Nucleus accumbens (tissue), 56 donors: ENCODE results near the gene DNM1.

Source experiments
- DNase-seq, 56 donors: peaks; one replicate each; lab custom pipeline; 2025; lab: John Stamatoyannopoulos, UW

The DNM1 gene

DNA sequence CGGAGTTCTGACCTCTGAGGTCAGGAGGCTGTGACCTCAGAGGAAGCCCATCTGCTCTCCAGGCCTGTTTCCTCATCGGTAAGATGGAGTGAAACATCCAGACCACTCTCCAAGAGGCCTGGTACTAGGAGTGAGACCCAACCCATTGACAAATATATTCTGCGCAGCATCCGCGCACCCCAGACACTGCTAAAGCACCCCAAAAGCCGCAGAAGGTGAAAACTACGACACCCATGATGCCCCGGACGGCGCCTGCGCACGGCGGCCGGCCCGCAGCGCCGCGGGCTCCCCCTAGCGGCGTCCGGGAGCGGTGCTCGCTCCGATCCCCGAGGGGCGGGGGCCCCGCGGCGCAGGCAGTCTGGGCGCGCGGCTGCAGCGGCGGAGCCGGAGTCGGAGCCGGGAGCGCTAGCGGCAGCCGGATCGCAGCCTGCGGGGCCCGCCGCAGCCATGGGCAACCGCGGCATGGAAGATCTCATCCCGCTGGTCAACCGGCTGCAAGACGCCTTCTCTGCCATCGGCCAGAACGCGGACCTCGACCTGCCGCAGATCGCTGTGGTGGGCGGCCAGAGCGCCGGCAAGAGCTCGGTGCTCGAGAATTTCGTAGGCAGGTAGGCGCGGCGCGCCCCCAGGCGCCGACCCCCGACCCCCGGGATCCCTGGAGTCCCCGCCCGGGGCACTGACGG is at the start of gene DNM1:
DNM1 (plus strand) TSS at position 356 of the 683 bp plus-strand sequence; CDS start at position 448, 92 bp downstream.
- DNase-seq = peak in 42 of 56 donors; percentile 22 to 73 (median 49)

DNA sequence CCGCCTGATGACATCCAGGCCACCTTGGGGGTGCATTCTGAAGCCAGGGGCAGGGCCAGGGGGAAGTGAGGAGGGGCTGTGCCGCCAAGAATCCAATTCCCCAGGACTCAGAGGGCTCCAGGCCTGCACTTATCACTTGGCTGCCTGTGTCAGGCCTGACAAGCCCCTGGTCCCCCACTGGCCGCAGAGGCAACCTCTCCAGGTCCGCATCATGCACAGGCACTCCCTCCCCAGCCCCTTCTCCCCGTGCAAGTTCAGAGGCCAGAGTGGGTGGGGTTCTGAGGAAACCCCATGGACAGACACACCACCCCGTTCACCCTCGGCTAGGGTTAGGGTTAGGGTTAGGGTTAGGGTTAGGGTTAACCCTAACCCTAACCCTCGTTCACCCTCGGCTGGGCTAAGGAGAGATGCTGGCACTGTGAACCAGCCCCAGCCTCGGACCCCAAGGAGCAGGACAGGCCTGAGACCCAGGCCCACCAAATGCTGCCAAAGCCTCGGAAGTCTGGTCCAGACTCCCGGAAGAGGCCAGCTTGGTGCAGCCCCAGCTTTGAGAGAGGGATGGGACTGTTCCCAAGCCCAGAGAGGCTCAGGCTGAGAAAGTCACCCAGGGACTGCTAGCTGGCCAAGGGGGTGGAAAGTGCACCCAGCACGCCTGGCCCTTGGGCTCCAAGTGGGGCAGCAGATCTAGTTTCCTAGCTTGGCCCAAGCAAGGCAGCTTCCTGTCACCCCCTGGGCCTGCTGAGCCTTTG is 49.1 kb upstream of the DNM1 start:
- no peak for DNase-seq

DNA sequence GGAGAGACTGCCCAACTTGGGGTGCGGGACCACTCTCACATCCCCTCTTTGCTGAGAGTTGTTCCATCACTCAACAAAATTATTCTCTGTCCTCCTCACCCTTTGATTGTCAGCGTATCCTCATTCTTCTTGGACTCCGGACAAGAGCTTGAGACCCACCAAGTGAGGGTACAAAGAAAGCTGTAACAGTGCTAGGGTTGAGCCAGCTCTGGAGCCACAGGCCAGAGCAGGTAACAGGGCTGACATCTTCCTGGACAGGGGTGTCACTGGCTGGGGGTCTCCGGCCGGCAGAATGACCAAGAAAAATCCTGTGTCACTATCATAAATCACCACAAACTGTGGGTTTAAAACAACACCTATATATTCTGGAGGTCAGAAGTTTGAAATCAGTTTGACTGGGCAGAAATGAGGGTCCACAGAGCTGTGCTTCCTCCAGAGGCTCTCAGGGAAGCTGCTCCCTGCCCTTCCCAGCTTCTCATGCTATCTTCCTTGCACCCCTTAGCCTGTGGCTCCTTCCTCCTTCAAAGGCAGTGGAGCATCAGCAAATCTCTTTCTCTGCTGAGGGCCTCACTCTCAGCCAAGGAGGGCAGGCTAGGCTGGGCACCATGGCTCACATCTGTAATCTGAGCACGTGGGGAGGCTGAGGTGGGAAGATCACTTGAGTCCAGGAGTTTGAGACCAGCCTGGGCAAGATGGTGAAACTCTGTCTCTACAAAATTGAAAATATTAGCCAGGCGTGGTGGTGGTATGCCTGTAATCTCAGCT is 47.3 kb upstream of the DNM1 start:
- DNase-seq = no peak

DNA sequence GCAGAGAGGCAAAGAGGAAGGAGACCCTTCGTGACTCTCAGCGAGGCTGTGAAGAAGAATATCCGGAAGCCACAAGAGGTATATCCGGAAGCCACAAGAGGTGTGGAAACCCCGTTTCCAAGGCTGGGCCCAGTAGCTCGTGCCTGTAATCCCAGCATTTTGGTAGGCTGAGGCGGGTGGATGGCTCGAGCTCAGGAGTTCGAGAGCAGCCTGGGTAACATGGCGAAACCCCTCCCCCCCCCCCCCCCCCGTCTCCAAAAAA is 43.7 kb upstream of the DNM1 start:
- peak in 1 of 56 donors; percentile 32 for DNase-seq

DNA sequence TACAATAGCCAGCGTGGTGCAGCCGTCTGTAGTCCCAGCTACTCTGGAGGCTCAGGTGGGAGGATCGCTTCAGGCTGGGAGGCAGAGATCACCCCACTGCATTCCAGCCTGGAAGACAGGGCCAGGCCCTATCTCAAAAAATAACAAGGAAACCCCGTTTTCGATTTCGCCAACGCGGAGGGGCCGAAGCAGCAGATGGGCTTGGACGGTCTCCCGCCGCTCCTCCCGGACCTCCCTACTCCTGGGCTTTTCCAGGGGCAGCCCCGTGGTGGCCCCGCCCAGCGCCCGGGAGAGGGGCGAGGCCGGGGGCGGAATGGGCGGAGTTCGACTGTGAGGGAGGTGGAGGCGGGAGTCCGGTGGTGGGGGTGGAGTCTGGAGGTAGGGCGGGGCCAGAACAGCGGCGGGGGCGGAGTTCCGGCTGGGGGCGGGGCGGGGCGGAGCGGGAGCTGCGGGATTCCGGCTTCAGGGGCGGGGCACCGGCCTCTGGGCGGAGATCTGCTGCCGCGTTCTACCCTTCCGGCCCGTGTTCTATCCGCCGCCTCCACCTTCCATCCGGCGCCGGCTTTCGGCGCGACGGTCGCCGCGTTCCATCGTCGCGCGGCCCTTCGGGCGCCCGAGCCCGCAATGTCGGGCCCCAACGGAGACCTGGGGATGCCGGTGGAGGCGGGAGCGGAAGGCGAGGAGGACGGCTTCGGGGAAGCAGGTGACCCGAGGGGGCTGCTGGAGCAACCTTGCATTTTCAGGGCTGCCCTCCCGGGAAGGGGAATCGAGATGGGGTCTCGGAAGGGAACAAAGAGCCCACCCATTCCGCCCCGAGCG is 43.2 kb upstream of the DNM1 start, which contains the start of gene BBLN:
BBLN (plus strand) TSS at position 482 of the 819 bp plus-strand sequence; CDS start at position 625, 143 bp downstream.
- peak; percentile 29 to 97 (median 90) for DNase-seq

DNA sequence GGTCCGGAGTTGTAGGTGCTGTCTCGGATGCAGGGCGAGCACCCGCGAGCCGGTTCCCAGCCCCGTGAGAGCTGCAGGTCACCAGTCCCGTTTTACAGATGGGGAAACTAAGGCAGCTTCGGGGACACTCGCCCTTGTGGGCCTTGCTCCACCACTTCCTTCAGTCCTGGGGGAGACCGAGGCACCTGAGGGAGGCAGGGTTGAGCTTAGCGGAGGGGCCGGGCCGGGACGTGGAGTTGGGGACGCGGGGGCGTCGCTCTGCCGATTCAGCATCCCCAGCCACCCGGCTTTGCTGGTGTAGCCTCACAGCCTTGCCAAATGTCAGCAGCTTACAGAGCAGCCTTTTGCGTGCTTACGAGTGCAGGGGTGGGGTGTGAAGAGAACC is 42.6 kb upstream of the DNM1 start:
- peak in 12 of 56 donors; percentile 13 to 53 (median 37) for DNase-seq

DNA sequence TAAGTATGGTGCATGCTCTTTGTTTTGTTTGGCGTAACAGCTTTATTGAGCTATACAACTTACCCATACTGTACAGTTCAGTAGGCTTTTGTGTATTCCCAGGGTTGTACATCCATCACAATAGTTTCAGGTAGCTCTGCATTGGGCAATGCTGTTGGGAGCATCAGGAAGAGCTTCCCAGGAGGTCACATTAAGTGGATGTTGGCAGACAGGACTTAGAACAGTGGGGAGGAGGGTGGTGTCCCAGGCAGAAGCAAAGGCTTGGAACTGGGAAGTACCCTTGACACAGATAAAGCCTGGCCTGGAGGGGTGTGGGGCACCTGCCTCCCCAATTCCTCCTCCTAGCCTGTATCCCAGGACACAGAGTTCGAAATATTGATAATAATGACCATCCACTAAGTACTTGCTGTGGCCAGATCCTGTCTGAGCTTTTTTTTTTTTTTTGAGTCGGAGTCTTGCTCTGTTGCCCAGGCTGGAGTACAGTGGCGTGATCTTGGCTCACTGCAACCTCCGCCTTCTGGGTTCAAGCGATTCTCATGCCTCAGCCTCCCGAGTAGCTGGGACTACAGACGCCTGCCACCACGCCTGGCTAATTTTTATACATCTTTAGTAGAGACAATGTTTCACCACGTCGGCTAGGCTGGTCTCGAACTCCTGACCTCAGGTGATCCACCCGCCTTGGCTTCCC is 41.8 kb upstream of the DNM1 start:
- no peak for DNase-seq

DNA sequence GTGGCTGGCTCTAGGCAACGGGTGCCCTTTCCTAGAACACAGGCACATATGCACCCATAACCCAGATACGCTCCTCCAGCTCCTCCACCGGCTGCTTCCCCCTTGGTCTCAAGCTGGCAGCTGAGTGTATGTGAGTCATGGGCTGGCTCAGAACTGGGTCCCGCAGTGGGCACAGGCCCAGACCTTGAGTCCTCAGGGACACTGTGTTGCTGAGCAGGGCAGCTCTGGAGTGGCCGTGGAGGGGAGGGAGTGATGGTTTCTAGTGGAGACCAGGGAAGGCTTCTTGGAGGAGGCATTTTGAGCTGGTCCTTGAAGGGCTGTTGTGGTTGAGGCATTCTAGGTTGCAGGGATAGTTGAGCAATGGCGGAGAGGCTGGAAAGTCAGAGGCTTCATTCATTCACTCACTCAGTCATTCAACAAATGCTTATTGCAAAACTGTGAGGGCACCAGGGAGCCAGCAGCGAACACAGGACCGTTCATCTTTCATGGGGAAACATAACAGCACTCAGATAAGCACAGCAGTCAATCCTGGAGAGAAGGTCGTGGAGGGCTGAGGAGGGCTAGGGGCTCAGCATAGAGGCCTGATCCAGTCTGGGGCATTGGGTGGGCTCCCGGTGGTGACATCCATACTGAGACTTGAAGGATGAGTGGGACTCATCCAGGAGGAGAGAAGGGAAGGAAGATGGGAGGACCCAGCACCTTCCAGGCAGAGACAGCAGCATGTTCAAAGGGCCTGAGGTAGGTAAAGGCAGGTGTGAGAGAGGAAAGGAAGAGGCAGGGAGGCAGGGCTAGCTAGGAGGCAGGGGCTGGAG is 40.8 kb upstream of the DNM1 start:
- DNase-seq = peak in 6 of 56 donors; percentile 4 to 71 (median 12)

DNA sequence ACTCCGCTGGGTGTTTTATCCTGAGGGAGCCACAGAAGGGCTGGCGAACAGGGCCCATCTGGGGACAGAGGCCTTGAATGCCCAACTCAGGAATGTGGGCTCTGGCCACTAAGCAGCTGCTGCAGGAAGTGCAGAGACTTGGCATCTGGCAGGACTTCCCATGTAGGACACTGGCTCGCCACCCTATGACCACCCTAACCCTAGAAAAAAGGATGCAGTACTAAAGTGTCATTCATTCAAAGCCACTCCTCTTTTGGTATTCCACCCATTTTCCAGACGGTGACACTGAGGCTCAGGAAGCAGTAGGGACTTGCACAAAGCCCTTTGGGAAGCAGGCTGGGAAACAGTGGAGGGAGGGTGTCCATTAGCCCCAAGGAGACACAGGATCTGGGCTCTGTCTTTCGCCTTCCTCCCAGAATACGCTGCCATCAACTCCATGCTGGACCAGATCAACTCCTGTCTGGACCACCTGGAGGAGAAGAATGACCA is 40.1 kb upstream of the DNM1 start:
- no peak for DNase-seq

DNA sequence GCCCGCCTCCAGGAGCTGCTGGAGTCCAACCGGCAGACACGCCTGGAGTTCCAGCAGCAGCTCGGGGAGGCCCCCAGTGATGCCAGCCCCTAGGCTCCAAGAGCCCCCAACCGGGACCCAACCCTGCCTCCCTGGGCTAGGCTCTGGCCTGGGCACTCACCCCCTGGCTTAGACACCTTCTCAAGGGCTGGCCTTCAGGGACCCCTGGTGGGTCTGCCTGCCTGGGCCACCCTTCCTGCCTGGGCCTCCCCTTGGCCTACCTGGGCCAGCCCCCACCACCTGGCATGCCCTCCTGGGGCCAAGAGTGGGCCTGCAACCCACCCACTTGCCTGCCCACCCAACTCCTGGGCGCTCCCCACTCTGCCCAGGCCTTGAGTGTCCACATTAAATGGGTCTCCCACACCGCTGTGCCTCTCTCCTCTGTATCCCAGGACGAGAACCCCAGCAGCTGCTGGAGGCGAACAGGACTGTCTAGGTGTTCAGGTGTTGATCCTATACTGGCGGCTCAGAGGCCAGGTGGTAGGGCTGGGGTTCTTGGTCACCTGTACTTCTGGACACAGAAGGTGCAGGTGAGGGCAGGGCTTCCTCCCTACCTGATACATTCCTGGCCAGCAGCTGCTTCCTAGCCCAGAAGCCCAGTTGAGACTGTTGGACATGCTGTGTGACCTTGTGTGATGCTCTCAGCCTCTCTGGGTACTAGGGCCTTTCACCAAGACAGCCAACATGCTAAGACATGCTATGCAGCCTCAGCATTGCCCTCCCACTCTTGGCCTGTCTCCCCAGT is 39.5 kb upstream of the DNM1 start:
- no peak for DNase-seq

DNA sequence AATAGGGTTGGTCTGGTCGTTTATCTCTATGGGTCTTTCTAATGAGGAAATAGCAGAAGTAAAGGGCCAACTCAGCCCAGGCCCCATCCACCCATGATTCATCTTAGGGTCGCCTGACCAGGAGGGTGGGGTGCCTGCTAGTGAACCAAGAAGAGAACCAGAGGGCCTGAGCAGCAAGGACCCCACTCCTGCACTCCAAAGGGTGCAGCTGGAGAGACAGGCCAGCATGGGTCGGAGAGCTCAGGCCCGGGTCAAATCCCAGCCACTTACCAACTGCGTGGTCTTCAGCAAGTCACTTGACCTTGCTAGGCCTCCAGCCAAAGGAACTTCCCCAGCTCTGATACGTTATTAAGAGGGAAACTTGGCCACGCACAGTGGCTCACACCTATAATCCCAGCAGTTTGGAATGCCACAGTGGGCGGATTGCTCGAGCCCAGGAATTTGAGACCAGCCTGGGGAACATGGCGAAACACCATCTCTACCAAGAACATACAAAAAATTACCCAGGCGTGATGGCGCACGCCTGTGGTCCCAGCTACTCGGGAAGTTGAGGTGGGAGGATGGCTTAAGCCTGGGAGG is 38.8 kb upstream of the DNM1 start:
- DNase-seq = no peak

DNA sequence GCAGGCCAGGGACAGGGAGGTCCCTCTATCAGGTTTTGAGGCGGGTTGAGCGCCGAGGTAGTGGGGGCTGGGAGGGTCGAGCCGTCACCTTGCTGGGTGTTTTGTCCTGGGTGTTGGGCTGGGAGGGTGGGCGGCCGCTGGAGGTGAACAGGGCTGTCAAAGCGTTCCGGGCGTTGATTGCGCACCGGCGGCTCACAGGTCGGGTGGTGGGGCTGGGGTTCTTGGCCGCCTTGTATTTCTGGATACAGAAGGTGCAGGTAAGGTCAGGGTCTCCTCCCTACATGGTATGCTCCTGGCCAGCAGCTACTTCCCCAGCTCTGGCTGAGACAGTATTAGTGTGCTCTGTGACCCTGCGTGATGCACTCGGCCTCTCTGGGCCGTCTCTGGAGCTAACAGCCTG is 37.0 kb upstream of the DNM1 start:
- no peak for DNase-seq

DNA sequence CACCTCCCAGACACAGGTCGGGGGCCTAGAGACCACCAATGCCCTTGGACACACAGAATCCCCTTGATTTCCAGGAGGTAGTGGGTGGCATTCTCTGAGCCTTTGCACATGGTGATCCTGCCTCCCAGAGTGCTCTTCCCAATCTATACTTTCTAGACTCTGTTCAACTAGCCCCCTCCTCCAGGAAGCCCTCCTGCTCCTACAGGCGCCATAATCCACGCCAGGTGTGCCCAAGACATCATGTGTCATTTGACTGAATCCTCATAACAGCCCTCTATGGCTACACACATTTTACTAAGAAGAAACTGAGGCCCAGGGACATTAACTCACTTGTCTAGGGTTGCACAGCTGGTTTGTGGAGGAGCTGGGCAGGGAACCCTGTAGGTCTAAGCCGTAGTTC is 36.0 kb upstream of the DNM1 start:
- no peak for DNase-seq

DNA sequence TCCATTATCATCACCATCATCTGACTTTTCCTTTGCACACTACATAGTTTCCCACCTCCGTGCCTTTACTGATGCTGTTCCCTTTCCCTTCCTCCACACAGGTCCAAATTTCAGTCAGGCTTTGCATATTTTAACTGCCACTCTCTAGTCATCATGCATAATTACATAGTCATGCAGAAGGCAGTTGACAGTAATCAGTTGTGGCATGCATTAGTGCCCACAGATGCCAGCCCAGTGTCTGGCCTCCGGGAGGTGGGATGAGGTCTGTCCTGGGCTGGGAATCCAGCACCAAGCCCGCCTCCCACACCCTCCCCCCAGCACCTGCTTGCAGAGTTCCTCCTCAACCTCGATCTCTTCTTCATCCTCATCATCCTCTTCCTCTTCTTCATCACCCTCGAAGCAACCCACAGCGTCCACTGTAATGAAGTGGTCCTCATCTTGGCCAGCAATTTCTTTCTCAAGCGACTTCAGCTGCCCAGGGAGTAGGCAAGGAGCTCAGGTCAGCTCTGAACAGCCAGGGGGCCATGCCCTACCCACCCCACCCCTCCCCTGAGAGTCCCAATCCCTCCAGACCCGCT is 34.4 kb upstream of the DNM1 start:
- no peak for DNase-seq

DNA sequence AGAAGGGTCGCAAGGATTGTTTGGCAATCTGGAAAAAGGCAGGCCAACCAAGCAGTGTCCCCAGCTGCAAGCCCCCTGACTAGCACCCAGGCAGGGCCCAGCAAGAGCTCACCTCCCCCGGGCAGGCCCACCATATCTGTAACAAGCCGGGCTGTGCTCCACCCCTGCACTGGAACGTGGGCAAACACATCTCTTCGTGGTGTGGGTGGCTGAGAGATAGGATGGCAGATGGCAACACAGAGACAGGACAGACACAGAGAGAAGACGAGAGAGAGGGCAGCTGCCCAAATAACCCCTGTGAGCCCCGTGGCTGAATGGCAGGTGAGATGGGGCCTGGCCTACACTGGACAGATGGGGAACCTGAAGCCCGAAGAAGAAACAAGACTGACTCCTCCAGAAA is 33.7 kb upstream of the DNM1 start:
- no peak for DNase-seq

DNA sequence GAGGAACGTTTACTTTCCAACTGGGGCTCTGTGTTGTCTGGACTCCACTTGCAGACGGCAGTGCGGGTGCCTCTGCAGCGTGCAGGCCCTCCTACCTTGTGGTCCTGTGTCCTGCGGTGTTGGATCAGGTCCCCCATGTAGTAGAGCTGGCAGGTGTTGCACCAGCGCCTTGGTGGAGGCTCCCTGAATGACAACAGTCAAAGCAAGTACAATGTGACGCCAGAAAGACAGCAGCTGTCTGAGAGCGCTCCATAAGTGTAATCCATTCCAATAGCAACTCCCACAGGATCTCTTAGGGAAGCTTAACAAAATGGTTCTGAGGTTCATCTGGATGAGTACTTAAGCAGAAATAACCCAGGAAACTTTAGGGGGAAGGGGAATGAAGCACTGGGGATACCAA is 33.3 kb upstream of the DNM1 start:
- DNase-seq = peak in 13 of 56 donors; percentile 2 to 44 (median 17)

DNA sequence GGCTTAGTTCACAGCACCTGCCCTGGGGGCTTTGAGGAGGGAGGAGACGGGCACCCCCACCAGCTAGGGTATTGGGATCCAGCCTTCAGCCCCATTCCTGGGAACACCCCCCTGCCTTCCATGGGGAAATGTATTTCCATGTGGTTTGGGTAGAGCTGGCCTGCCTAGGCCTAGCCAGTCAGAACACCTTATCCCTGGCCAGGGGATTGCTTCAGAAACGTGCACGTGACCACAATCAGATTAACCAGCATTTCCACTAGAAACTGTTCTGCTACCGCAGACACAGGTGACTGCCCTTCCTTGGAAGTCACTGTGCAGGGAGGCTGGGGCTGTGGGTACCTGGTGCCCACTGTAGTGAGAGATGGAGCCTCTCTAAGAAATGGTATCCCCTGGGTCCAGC is 29.1 kb upstream of the DNM1 start:
- DNase-seq = no peak
